Liver (tissue), 9 donors: ENCODE measurements around the gene MRPL55. TPM values are rescaled to one million over a fixed set of nuclear protein-coding genes. Genes with fewer than 3 reads are reported as not detected.

ENCODE experiments used
- DNase-seq: peaks from one replicate; pipeline ENCODE4 v3.0.0-alpha.2; 2017; ENCODE audit warnings: low spot score
- H3K27ac ChIP-seq, 2 donors: one replicate each; pipeline ENCODE4 v1.7.0; 2013; ENCODE audit warnings: inconsistent platforms in 2 of 2, low read length in 2 of 2, control low read depth in 1 of 2, low read depth in 1 of 2, mild to moderate bottlenecking in 1 of 2
- H3K27me3 ChIP-seq, 4 donors: one replicate each; pipeline versions ENCODE4 v1.6.1 to v1.7.0; 2013; ENCODE audit warnings: low read length in 3 of 4, inconsistent platforms in 1 of 4, mild to moderate bottlenecking in 1 of 4, moderate library complexity in 1 of 4; ENCODE audit not compliant: control insufficient read depth in 4 of 4, insufficient read depth in 4 of 4
- H3K36me3 ChIP-seq, 4 donors: one replicate each; pipeline versions ENCODE4 v1.6.1 to v1.7.0; 2013; ENCODE audit warnings: low read length in 3 of 4, mild to moderate bottlenecking in 3 of 4, low read depth in 1 of 4, moderate library complexity in 1 of 4; ENCODE audit not compliant: control insufficient read depth in 4 of 4, insufficient read depth in 3 of 4
- H3K4me1 ChIP-seq, 4 donors: one replicate each; pipeline versions ENCODE4 v1.6.1 to v1.7.0; 2013; ENCODE audit warnings: low read length in 3 of 4, mild to moderate bottlenecking in 3 of 4, moderate library complexity in 1 of 4; ENCODE audit not compliant: control insufficient read depth in 4 of 4, insufficient read depth in 4 of 4
- H3K4me3 ChIP-seq, 3 donors: one replicate each; pipeline versions ENCODE4 v1.6.1 to v1.7.0; 2013; ENCODE audit warnings: low read length in 3 of 3, control low read depth in 1 of 3, low read depth in 1 of 3, mild to moderate bottlenecking in 1 of 3
- H3K9ac ChIP-seq, 2 donors: one replicate each; pipeline ENCODE4 v1.7.0; 2013; ENCODE audit warnings: low read length in 2 of 2, mild to moderate bottlenecking in 2 of 2, moderate library complexity in 2 of 2, control low read depth in 1 of 2, low read depth in 1 of 2
- H3K9me3 ChIP-seq, 4 donors: one replicate each; pipeline versions ENCODE4 v1.6.1 to v1.7.0; 2013; ENCODE audit warnings: low read length in 3 of 4; ENCODE audit not compliant: control insufficient read depth in 4 of 4
- ATF3 ChIP-seq: IDR thresholded peaks from 2 replicates; pipeline ENCODE4 v1.6.1; 2016; ENCODE audit warnings: antibody characterized with exemption
- CTCF ChIP-seq: fragments of 150-350 bp; IDR thresholded peaks from 2 replicates; pipeline ENCODE4 v1.5.1; 2017; ENCODE audit warnings: improper control_type of control experiment, low read depth, low read length; ENCODE audit not compliant: missing input control
- EGR1 ChIP-seq, 2 donors: IDR thresholded peaks; 2 replicates each; pipeline ENCODE4 v1.6.1; 2016 to 2018; ENCODE audit warnings: antibody characterized with exemption in 2 of 2, low read depth in 2 of 2
- FOXA1 ChIP-seq: IDR thresholded peaks from 2 replicates; pipeline ENCODE4 v1.6.1; 2016; ENCODE audit warnings: antibody characterized with exemption
- FOXA2 ChIP-seq: IDR thresholded peaks from 2 replicates; pipeline ENCODE4 v1.6.1; 2016; ENCODE audit warnings: antibody characterized with exemption
- GABPA ChIP-seq, 2 donors: IDR thresholded peaks in 1 of 2; conservative IDR thresholded peaks in 1 of 2; 2 replicates each; pipeline ENCODE4 v1.6.1; 2016; ENCODE audit warnings: antibody characterized with exemption in 2 of 2, mild to moderate bottlenecking in 1 of 2, moderate library complexity in 1 of 2
- HNF4G ChIP-seq: IDR thresholded peaks from 2 replicates; pipeline ENCODE4 v1.6.1; 2016; ENCODE audit warnings: antibody characterized with exemption
- NR2F2 ChIP-seq: IDR thresholded peaks from 2 replicates; pipeline ENCODE4 v1.6.1; 2016; ENCODE audit warnings: antibody characterized with exemption
- REST ChIP-seq: IDR thresholded peaks from 2 replicates; pipeline ENCODE4 v1.6.1; 2016; ENCODE audit warnings: antibody characterized with exemption, mild to moderate bottlenecking
- RXRA ChIP-seq, 2 donors: IDR thresholded peaks; 2 replicates each; pipeline ENCODE4 v1.6.1; 2017 to 2018; ENCODE audit warnings: antibody characterized with exemption in 2 of 2, mild to moderate bottlenecking in 1 of 2
- TAF1 ChIP-seq: conservative IDR thresholded peaks from 2 replicates; pipeline ENCODE4 v1.6.1; 2016; ENCODE audit warnings: antibody characterized with exemption, mild to moderate bottlenecking
- YY1 ChIP-seq: IDR thresholded peaks from 2 replicates; pipeline ENCODE4 v1.6.1; 2016; ENCODE audit warnings: antibody characterized with exemption, mild to moderate bottlenecking
- WGBS: extraction: QIAGEN DNeasy Blood & Tissue Kit; methylation state at CpG from one replicate; pipeline ENCODE4 v1.1.7; 2013; 5-methylcytosine and 5-hydroxymethylcytosine counted together
- polyA plus RNA-seq, 2 donors: library from polyadenylated mRNA; stranded (reverse) in 1 of 2; unstranded in 1 of 2; fragments of 200-250 nt in 1 of 2; fragments of >200 nt in 1 of 2; fragmentation: Nextera tagmentation in 1 of 2; extraction: Ambion mirVana in 1 of 2; gene quantifications; one replicate each; pipeline versions ENCODE4 v1.2.1 to v1.2.3, GENCODE V29; 2013 to 2015
- total RNA-seq, 2 donors: library from RNA; depleted of rRNA; stranded (reverse); fragments of >200 nt; gene quantifications; one replicate each; pipeline ENCODE4 v1.2.3, GENCODE V29; 2014
- donor health status: healthy.
- donor health status: healthy.
- donor health status: healthy.
- donor health status: healthy.
- donor health status: healthy.

MRPL55 gene
- total and polyA plus RNA-seq, 4 donors = 38.9 to 119 (median 62.0) TPM

GRCh38 chr1:228158151-228159007 is 49.3 kb upstream of the MRPL55 start:
- TF ChIP-seq EGR1 (IDR thresholded peaks at IDR 0.05; ENCODE audit: low read depth in 2 of 2) = no peak
- TF ChIP-seq GABPA (IDR thresholded peaks at IDR 0.05 in 1 of 2, conservative IDR thresholded peaks at IDR 0.05 in 1 of 2) = no peak
- no peak for TF ChIP-seq ATF3
- TF ChIP-seq FOXA2 = no peak
- no peak for TF ChIP-seq RXRA (IDR thresholded peaks at IDR 0.05)
- Histone ChIP-seq H3K9ac (no peak overlapping the region), H3K9me3 (no peaks in the 10 kb centered on the region), H3K4me3 (no peak overlapping the region), H3K36me3 (no peaks in the 10 kb centered on the region), H3K4me1 (peaks cover 0 to 13% (median 0%) of the 10 kb centered on the region in 4 donors), H3K27ac (no peak overlapping the region), H3K27me3 (no peaks in the 10 kb centered on the region)
- 32% methylated on average over 98 of the region's 98 CpGs for WGBS
- DNase-seq = no peak

- Histone ChIP-seq H3K4me3 (no peak overlapping the region), H3K9me3 (no peaks in the 10 kb centered on the region), H3K27me3 (no peaks in the 10 kb centered on the region), H3K27ac (no peak overlapping the region), H3K9ac (no peak overlapping the region), H3K4me1 (peaks cover 0 to 9% (median 0%) of the 10 kb centered on the region in 4 donors), H3K36me3 (no peaks in the 10 kb centered on the region)
- DNase-seq = no peak
- TF ChIP-seq HNF4G (no peak), TAF1 (no peak), FOXA1 (no peak), CTCF (no peak), EGR1 (IDR thresholded peaks at IDR 0.05; ENCODE audit: low read depth in 2 of 2) (no peak), FOXA2 (no peak), RXRA (IDR thresholded peaks at IDR 0.05) (no peak), NR2F2 (no peak)
- WGBS = 62% methylated on average over 43 of the region's 43 CpGs
These were observed 48.6 kb upstream of the MRPL55 start for GRCh38 chr1:228157729-228158126.

- H3K36me3 ChIP-seq = no peaks in the 10 kb centered on the region
- 77% methylated on average over 24 of the region's 24 CpGs for WGBS
- no peak overlapping the region for H3K4me3 ChIP-seq
- TF ChIP-seq FOXA2 = no peak
- no peak for TF ChIP-seq EGR1 (IDR thresholded peaks at IDR 0.05; ENCODE audit: low read depth in 2 of 2)
- TF ChIP-seq GABPA (IDR thresholded peaks at IDR 0.05 in 1 of 2, conservative IDR thresholded peaks at IDR 0.05 in 1 of 2) = no peak
- TF ChIP-seq FOXA1 = no peak
- no peak for TF ChIP-seq YY1
- no peak for TF ChIP-seq REST
- TF ChIP-seq HNF4G = no peak
- TF ChIP-seq TAF1 = no peak
- no peak for TF ChIP-seq ATF3
- TF ChIP-seq CTCF = no peak
- DNase-seq = no peak
- H3K9me3 ChIP-seq = no peaks in the 10 kb centered on the region
- no peaks in the 10 kb centered on the region for H3K27me3 ChIP-seq
- peaks cover 0 to 6% (median 0%) of the 10 kb centered on the region in 4 donors for H3K4me1 ChIP-seq
- no peak overlapping the region for H3K27ac ChIP-seq
- no peak overlapping the region for H3K9ac ChIP-seq
These were observed 48.0 kb upstream of the MRPL55 start for GRCh38 chr1:228156941-228157728.
